WTC11 (cell line): ENCODE measurements around the gene PLCD1. TPM values are rescaled to one million over a fixed set of nuclear protein-coding genes. Genes with fewer than 3 reads are reported as not detected.

Experiments
- ATAC-seq: fragments of 200-7000 bp; cut with Tn5 transposase; 2 replicates; pipeline ENCODE4 v1.10.0; 2021; ENCODE audit warnings: mild to moderate bottlenecking, moderate library complexity
- CTCF ChIA-PET: fragments of 300-600 bp; sonication (Branson Sonifier 250); formaldehyde crosslinking; loops from one replicate; lab custom pipeline; 2021; ENCODE audit warnings: antibody characterized with exemption; lab: Charles Lee
- POLR2A ChIA-PET: fragments of 350-600 bp; sonication (Branson Sonifier 250); formaldehyde crosslinking; loops from one replicate; lab custom pipeline; 2021; ENCODE audit warnings: antibody characterized with exemption; lab: Charles Lee
- DNase-seq: peaks from one replicate; pipeline ENCODE4 v3.0.0; 2021; ENCODE audit warnings: low spot score
- H3K27ac Mint-ChIP-seq: 2 replicates; pipeline ENCODE4 v1.8.0; 2021; ENCODE audit warnings: mixed read lengths
- H3K27me3 Mint-ChIP-seq: 2 replicates; pipeline ENCODE4 v1.8.0; 2021; ENCODE audit warnings: low read depth, mild to moderate bottlenecking, moderate library complexity, mixed read lengths
- H3K36me3 Mint-ChIP-seq: 2 replicates; pipeline ENCODE4 v1.8.0; 2021; ENCODE audit warnings: mixed read lengths
- H3K4me1 Mint-ChIP-seq: 2 replicates; pipeline ENCODE4 v1.8.0; 2022; ENCODE audit warnings: mixed read lengths
- H3K4me3 Mint-ChIP-seq: 2 replicates; pipeline ENCODE4 v1.8.0; 2021; ENCODE audit warnings: mild to moderate bottlenecking, moderate library complexity, mixed read lengths
- H3K9me3 Mint-ChIP-seq: 2 replicates; pipeline ENCODE4 v1.8.0; 2021; ENCODE audit warnings: mixed read lengths
- ATF1 ChIP-seq: sonication (generic); formaldehyde crosslinking; IDR thresholded peaks from 2 replicates; pipeline ENCODE4 v1.8.1; 2023; ENCODE audit warnings: mild to moderate bottlenecking, moderate library complexity, missing genetic modification reagents
- ATF2 ChIP-seq: sonication (generic); formaldehyde crosslinking; IDR thresholded peaks from 2 replicates; pipeline ENCODE4 v1.8.1; 2022; ENCODE audit warnings: low read depth, missing genetic modification reagents, borderline replicate concordance
- EMX1 ChIP-seq: fragments of 250-450 bp; sonication (Bioruptor Pico); IDR thresholded peaks from 2 replicates; pipeline ENCODE4 v1.8.0; 2021; ENCODE audit warnings: mild to moderate bottlenecking
- ESRRA ChIP-seq: sonication (generic); formaldehyde crosslinking; IDR thresholded peaks from 2 replicates; pipeline ENCODE4 v1.8.1; 2022; ENCODE audit warnings: mild to moderate bottlenecking, missing genetic modification reagents, borderline replicate concordance
- FOXK1 ChIP-seq: sonication (generic); formaldehyde crosslinking; IDR thresholded peaks from 2 replicates; pipeline ENCODE4 v1.8.0; 2022; ENCODE audit warnings: mild to moderate bottlenecking, moderate library complexity, missing genetic modification reagents
- FOXP1 ChIP-seq: sonication (generic); formaldehyde crosslinking; IDR thresholded peaks from 2 replicates; pipeline ENCODE4 v1.8.0; 2022; ENCODE audit warnings: missing genetic modification reagents, mild to moderate bottlenecking, moderate library complexity, borderline replicate concordance
- GTF2I ChIP-seq: fragments of 250-450 bp; sonication (Bioruptor Pico); conservative IDR thresholded peaks from 2 replicates; pipeline ENCODE4 v1.4.0; 2021; ENCODE audit warnings: mild to moderate bottlenecking
- NFYB ChIP-seq: sonication (generic); formaldehyde crosslinking; conservative IDR thresholded peaks from 2 replicates; pipeline ENCODE4 v1.8.0; 2022; ENCODE audit warnings: low read depth, missing genetic modification reagents
- NR1H2 ChIP-seq: sonication (generic); formaldehyde crosslinking; IDR thresholded peaks from 2 replicates; pipeline ENCODE4 v1.9.0; 2021; ENCODE audit warnings: mild to moderate bottlenecking, moderate library complexity, missing genetic modification reagents
- PRDM15 ChIP-seq: sonication (generic); formaldehyde crosslinking; IDR thresholded peaks from 2 replicates; pipeline ENCODE4 v1.8.0; 2022; ENCODE audit warnings: missing genetic modification reagents
- RORB ChIP-seq: fragments of 250-450 bp; sonication (Bioruptor Pico); IDR thresholded peaks from 2 replicates; pipeline ENCODE4 v1.9.0; 2021; ENCODE audit warnings: mild to moderate bottlenecking
- SMAD3 ChIP-seq: sonication (generic); formaldehyde crosslinking; IDR thresholded peaks from 2 replicates; pipeline ENCODE4 v1.8.0; 2022; ENCODE audit warnings: missing genetic modification reagents, mild to moderate bottlenecking, borderline replicate concordance
- TEAD1 ChIP-seq: sonication (generic); formaldehyde crosslinking; IDR thresholded peaks from 2 replicates; pipeline ENCODE4 v1.8.0; 2022; ENCODE audit warnings: mild to moderate bottlenecking, missing genetic modification reagents
- ZNF121 ChIP-seq: sonication (generic); formaldehyde crosslinking; IDR thresholded peaks from 2 replicates; pipeline ENCODE4 v1.8.0; 2023; ENCODE audit warnings: missing genetic modification reagents
- total RNA-seq: library from RNA; stranded (reverse); gene quantifications from 3 replicates; pipeline ENCODE4 v1.2.3, GENCODE V29; 2021
- TF ChIP-seq, protein P1 (sequence below): fragments of 250-450 bp; sonication (Bioruptor Pico); IDR thresholded peaks from 2 replicates; pipeline ENCODE4 v1.9.0; 2021; ENCODE audit warnings: moderate library complexity, mild to moderate bottlenecking, inconsistent platforms, borderline replicate concordance
- TF ChIP-seq, protein P2 (sequence below): sonication (generic); formaldehyde crosslinking; IDR thresholded peaks from 2 replicates; pipeline ENCODE4 v1.8.0; 2023; ENCODE audit warnings: missing genetic modification reagents

PLCD1 gene
- total RNA-seq, 1 experiment from 2014 or later = 29.9 TPM

DNA sequence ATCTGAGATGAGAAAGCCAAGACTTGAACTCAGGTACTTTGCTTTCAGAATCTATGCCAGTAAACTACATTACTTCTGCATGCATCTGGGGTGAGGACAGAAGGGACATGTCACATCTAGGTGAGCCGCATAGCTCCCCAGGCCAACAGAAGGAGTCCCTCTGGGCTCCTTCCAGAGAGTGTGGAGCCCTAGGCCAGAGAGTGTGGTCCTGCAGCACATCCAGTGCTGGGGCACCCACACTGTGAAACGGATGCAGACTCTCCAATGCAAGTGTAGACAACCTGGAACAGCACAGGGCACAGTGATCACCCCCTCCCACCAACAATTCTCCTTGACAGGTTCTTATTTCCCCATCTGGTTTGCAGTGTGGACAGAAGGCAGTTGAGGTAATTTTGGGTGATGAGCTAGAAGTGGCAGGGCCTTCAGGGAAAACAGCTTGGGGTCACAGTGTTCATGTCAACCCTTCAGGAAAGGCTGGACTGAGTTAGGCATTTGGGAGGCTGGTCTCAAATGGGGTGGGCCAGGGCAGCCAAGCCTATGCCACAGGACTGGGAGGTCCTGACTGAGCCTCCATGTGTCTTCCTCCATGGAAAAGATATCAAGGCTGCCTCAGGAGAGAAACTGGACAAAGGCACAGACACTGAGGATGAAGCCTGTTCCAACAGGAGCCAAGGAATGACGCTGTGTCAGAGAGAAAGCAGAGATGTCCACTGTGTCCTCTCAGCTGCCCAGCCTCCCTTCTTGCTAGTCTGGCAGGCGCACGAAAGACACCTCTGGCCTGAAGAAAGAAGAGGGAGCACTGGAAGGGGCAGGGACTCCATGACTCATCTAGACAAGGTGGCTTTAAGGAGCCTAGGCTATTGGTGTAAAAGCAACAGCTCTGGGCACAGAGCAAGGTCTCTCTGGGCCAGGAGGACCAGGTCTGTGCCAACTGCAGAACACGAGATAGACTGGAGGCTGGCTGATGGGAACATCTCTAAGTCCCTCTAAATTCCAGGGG lies 1.7 kb downstream of the PLCD1 start:
- DNase-seq = no peak
- no peaks in the 10 kb centered on the region for H3K9me3 Mint-ChIP-seq
- CTCF ChIA-PET = interaction anchor here (1.0 to 3.6 kb wide), 4 partner anchors 24 to 109 kb away, joined by 3 to 32 read pairs (median 6); partner anchors contain the start of gene ACAA1
- peaks cover 74% of the 10 kb centered on the region for H3K27me3 Mint-ChIP-seq
- H3K4me3 Mint-ChIP-seq = peak overlapping the region; percentile 75
- no peaks in the 10 kb centered on the region for H3K36me3 Mint-ChIP-seq
- peaks cover 17% of the 10 kb centered on the region for H3K4me1 Mint-ChIP-seq
- POLR2A ChIA-PET = no interaction called here
- no peak for ATAC-seq
- H3K27ac Mint-ChIP-seq = no peak overlapping the region
- TF ChIP-seq TEAD1 (CRISPR knock-in tag) = no peak
- TF ChIP-seq, protein P1, sequence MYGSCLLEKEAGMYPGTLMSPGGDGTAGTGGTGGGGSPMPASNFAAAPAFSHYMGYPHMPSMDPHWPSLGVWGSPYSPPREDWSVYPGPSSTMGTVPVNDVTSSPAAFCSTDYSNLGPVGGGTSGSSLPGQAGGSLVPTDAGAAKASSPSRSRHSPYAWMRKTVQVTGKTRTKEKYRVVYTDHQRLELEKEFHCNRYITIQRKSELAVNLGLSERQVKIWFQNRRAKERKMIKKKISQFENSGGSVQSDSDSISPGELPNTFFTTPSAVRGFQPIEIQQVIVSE (CRISPR knock-in tag) = no peak
- TF ChIP-seq RORB (CRISPR knock-in tag) = no peak
- TF ChIP-seq FOXP1 (CRISPR knock-in tag) = no peak
- TF ChIP-seq PRDM15 (CRISPR knock-in tag) = no peak

- H3K9me3 Mint-ChIP-seq = no peaks in the 10 kb centered on the region
Measured at GRCh38 chr3:38026856-38027255, 2.6 kb downstream of the PLCD1 start.

More at GRCh38 chr3:38026856-38027255, 2.6 kb downstream of the PLCD1 start:
- Mint-ChIP-seq H3K27ac (no peak overlapping the region), H3K27me3 (peaks cover 65% of the 10 kb centered on the region), H3K4me3 (no peak overlapping the region), H3K4me1 (peaks cover 17% of the 10 kb centered on the region), H3K36me3 (no peaks in the 10 kb centered on the region)
- ChIA-PET CTCF (no interaction called here), POLR2A (no interaction called here)
- no peak for ATAC-seq
- TF ChIP-seq ESRRA (CRISPR knock-in tag) (no peak), ATF2 (CRISPR knock-in tag) (no peak), SMAD3 (CRISPR knock-in tag) (no peak), FOXK1 (CRISPR knock-in tag) (no peak), GTF2I (CRISPR knock-in tag) (no peak), EMX1 (CRISPR knock-in tag) (no peak), ZNF121 (CRISPR knock-in tag) (no peak), NFYB (no peak), NR1H2 (no peak), ATF1 (CRISPR knock-in tag) (no peak)
- TF ChIP-seq, protein P2, sequence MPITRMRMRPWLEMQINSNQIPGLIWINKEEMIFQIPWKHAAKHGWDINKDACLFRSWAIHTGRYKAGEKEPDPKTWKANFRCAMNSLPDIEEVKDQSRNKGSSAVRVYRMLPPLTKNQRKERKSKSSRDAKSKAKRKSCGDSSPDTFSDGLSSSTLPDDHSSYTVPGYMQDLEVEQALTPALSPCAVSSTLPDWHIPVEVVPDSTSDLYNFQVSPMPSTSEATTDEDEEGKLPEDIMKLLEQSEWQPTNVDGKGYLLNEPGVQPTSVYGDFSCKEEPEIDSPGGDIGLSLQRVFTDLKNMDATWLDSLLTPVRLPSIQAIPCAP = no peak
- DNase-seq = no peak
